Measurements from ENCODE around the gene WWP2. TPM values are rescaled to one million over a fixed set of nuclear protein-coding genes. Genes with fewer than 3 reads are reported as not detected.

Gene WWP2
- total RNA-seq, 1 donor from 2014 or later, result 40.7 TPM

- no peak overlapping the region for H3K4me3 ChIP-seq (ENCODE audit: low read depth, low read length)
- H3K36me3 ChIP-seq (ENCODE audit: control insufficient read depth, insufficient read depth, low read length), result no peaks in the 10 kb centered on the region
- no peak for TF ChIP-seq CTCF (IDR thresholded peaks at IDR 0.05; ENCODE audit: insufficient read depth, low read length, poor library complexity, severe bottlenecking)
- DNase-seq (ENCODE audit: low read depth), result no peak
- no peaks in the 10 kb centered on the region for H3K27me3 ChIP-seq (ENCODE audit: control insufficient read depth, insufficient read depth, low read length)
Observed at GRCh38 chr16:69721441-69721957, 40.6 kb upstream of the WWP2 start.

GRCh38 chr16:69724414-69724873 lies 37.7 kb upstream of the WWP2 start:
- DNase-seq (ENCODE audit: low read depth), result no peak
- no peaks in the 10 kb centered on the region for H3K27me3 ChIP-seq (ENCODE audit: control insufficient read depth, insufficient read depth, low read length)
- no peak overlapping the region for H3K4me3 ChIP-seq (ENCODE audit: low read depth, low read length)
- H3K36me3 ChIP-seq (ENCODE audit: control insufficient read depth, insufficient read depth, low read length), result no peaks in the 10 kb centered on the region
- TF ChIP-seq CTCF (IDR thresholded peaks at IDR 0.05; ENCODE audit: insufficient read depth, low read length, poor library complexity, severe bottlenecking), result no peak

DNA sequence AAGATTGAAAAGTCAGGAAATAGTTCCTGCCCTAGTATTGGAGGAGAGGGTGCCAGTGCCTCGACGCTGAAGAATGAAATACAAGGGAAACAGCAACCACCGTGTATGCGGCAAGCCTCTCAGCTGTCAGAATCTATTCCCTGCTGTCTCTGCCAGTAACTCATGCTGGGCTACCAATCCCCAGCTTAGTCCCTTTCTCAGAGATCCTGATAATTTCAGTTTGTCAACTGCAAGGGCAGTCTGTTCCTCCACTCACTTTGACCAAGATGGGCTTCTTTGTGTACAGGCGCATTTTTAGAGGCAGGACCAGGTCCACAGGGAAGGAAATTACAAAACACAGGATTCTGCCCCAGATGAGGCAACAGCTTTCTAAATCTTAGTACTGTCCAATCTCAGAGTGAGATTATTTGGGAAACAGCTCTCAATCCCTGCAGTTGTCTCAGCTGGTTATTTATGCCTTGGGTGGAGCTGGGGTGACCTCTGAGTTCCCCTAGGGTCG lies 37.1 kb upstream of the WWP2 start:
- Histone ChIP-seq H3K27me3 (ENCODE audit: control insufficient read depth, insufficient read depth, low read length) (no peaks in the 10 kb centered on the region), H3K4me3 (ENCODE audit: low read depth, low read length) (no peak overlapping the region), H3K36me3 (ENCODE audit: control insufficient read depth, insufficient read depth, low read length) (no peaks in the 10 kb centered on the region)
- TF ChIP-seq CTCF (IDR thresholded peaks at IDR 0.05; ENCODE audit: insufficient read depth, low read length, poor library complexity, severe bottlenecking), result no peak
- no peak for DNase-seq (ENCODE audit: low read depth)

DNA sequence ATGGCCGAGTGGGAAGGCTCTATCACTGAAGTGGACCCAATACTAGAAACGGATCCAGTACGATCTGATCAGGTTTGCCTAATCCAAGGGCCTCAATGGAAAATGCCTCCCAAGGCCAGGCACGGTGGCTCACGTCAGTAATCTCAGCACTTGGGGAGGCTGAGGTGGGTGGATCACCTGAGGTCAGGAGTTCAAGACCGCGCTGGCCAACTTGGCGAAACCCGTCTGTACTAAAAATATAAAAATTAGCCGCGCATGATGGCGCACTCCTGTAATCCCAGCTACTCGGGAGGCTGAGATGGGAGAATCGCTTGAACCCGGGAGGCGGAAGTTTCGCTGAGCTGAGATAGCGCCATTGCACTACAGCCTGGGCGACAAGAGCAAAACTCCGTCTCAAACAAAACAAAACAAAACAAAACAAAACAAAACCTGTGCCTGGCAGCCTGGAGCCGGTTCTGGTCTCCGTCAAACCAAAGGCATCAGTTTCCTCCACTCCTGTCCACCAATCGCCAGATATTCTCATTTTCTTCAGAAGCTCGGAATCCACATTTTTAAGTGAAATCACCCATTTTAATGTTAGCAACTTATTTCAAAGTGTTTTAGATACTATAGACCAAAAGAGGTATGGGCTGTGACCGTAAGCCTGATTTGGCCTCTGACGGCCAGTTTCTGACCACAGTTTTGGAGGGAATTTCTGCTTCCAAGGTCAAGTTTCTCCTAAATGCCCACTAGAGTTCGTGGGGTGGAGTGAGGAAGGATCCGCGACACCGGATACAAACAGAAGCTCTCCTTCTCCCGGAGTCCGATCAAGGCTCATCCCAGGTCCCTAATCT lies 36.4 kb upstream of the WWP2 start:
- DNase-seq (ENCODE audit: low read depth), result no peak
- Histone ChIP-seq H3K4me3 (ENCODE audit: low read depth, low read length) (peak overlapping the region; percentile 47), H3K36me3 (ENCODE audit: control insufficient read depth, insufficient read depth, low read length) (no peaks in the 10 kb centered on the region), H3K27me3 (ENCODE audit: control insufficient read depth, insufficient read depth, low read length) (no peaks in the 10 kb centered on the region)
- no peak for TF ChIP-seq CTCF (IDR thresholded peaks at IDR 0.05; ENCODE audit: insufficient read depth, low read length, poor library complexity, severe bottlenecking)

DNA sequence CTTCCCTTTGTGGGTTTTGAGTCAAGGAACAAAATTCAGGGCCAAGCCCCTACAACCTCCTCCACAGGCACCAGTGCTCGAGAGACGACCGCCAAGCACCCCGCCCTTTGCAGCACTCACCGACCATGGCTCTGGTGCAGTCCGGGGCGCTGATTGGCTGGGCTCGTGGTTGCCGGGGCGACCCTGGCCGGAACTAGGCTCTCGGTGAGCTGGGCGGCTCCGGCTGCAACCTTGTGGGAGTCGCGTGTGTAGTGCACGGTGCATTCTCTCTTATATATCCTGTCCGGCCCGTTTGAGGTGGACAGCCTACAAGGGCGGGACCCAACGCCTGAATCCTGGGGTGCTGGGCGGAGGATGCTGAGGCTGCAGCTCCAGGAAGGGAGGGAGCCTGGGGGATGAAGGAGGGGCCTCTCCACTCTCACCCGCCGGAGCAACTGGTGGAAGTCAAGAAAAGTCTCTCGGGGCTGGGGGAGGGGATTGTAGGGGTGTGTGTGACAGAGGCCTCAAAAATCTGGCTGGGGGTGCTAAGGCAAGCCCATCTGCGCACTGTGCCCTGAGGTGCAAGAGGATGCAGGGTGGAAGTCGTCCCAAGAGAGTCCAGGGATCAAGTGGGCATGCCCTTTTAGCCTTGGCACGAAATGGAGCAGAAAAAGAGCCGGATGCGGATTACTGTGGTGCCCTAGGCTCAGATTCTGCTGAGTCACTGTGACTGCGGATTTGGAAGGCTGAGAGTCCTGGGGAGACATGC lies 35.6 kb upstream of the WWP2 start, which contains the start of gene NQO1:
NQO1 (minus strand) TSS at position 248 of the 748 bp plus-strand sequence; CDS start at position 127, 121 bp downstream.
- no peak for TF ChIP-seq CTCF (IDR thresholded peaks at IDR 0.05; ENCODE audit: insufficient read depth, low read length, poor library complexity, severe bottlenecking)
- Histone ChIP-seq H3K27me3 (ENCODE audit: control insufficient read depth, insufficient read depth, low read length) (no peaks in the 10 kb centered on the region), H3K36me3 (ENCODE audit: control insufficient read depth, insufficient read depth, low read length) (no peaks in the 10 kb centered on the region), H3K4me3 (ENCODE audit: low read depth, low read length) (peak within 1 kb of the TSS; percentile 47)
- peak; percentile 79 for DNase-seq (ENCODE audit: low read depth)

Data from kidney epithelial cell (primary cell).